Psoas muscle (tissue), 8 donors: ENCODE data around the gene AKT3. TPM values are rescaled to one million over a fixed set of nuclear protein-coding genes. Genes with fewer than 3 reads are reported as not detected.

ENCODE experiments used
- ATAC-seq, 4 donors: fragments of 200-7000 bp; cut with Tn5 transposase; one replicate each; pipeline ENCODE4 v1.9.1; 2020; ENCODE audit warnings: moderate library complexity in 3 of 4, mild to moderate bottlenecking in 2 of 4
- DNase-seq, 2 donors: peaks; one replicate each; pipeline ENCODE4 v3.0.0-alpha.2; 2020
- H3K27ac ChIP-seq: fragments of 200-600 bp; one replicate; pipeline ENCODE4 v1.8.0; 2022
- H3K27me3 ChIP-seq, 3 donors: fragments of 200-600 bp in 1 of 3; one replicate each; pipeline versions ENCODE4 v1.6.1 to v1.8.0; 2013 to 2022; ENCODE audit warnings: low read length in 2 of 3, mild to moderate bottlenecking in 2 of 3, moderate library complexity in 1 of 3; ENCODE audit not compliant: insufficient read depth in 3 of 3
- H3K36me3 ChIP-seq, 2 donors: fragments of 200-600 bp in 1 of 2; one replicate each; pipeline versions ENCODE4 v1.6.1 to v1.8.0; 2013 to 2022; ENCODE audit warnings: low read depth in 1 of 2, mild to moderate bottlenecking in 1 of 2, moderate library complexity in 1 of 2; ENCODE audit not compliant: insufficient read depth in 1 of 2
- H3K4me1 ChIP-seq: fragments of 200-600 bp; one replicate; pipeline ENCODE4 v1.8.0; 2022
- H3K4me3 ChIP-seq: fragments of 200-600 bp; one replicate; pipeline ENCODE4 v1.8.0; 2022; ENCODE audit warnings: mild to moderate bottlenecking
- H3K9me3 ChIP-seq: fragments of 200-600 bp; one replicate; pipeline ENCODE4 v1.8.0; 2022
- CTCF ChIP-seq: fragments of 200-600 bp; IDR thresholded peaks from one replicate; pipeline ENCODE4 v1.8.0; 2022; ENCODE audit warnings: antibody characterized with exemption
- WGBS, 3 donors: extraction: QIAGEN DNeasy Blood & Tissue Kit; methylation state at CpG; one replicate each; pipeline versions ENCODE4 v1.1.6 to v1.1.7; 2013; 5-methylcytosine and 5-hydroxymethylcytosine counted together
- intact Hi-C, 2 donors: fragments of 100-400 bp; cut with DNase I; formaldehyde crosslinking; loops; one replicate each; pipeline versions ENCODE4 v1.11.0 to v1.14.2; 2022
- long read RNA-seq, 2 donors: library from polyadenylated mRNA; unstranded; transcript quantifications; one replicate each; pipeline ENCODE4 v2.0.0, GENCODE V29; 2021
- polyA plus RNA-seq, 3 donors: library from polyadenylated mRNA; stranded (reverse); fragments of 200-250 nt; gene quantifications; one replicate each; pipeline ENCODE4 v1.2.3, GENCODE V29; 2013
- total RNA-seq, 4 donors: library from RNA; stranded (reverse); fragmentation: NEBNext Ultra II Directional in 2 of 4; extraction: Animal tissue kit (Norgen Biotek cat#: 25700) in 2 of 4; gene quantifications; one replicate each; pipeline versions ENCODE4 v1.2.1 to v1.2.4, GENCODE V29; 2021 to 2023
- donor health status: healthy with polysubstance abuse.
- donor health status: DM: no; HTN: no; CAD: no; lungs with moderate emphysema.
- donor health status: Bipolar disorder and iron deficiency.
- donor health status: healthy.
- donor health status: DM: yes; HTN: yes; CAD: no.
- donor health status: DM: no; HTN: no; CAD: no.
- donor health status: DM: no; HTN: no; CAD: no.
- donor health status: DM: yes; HTN: yes; CAD: no.

AKT3 gene
- total RNA-seq = 10 to 100 TPM in 3 of 4 donors, 1 to 10 TPM in 1; 9.8 to 25.1 (median 14.1) TPM
- 1 to 10 TPM; 3.3 to 3.7 (median 3.5) TPM for polyA plus RNA-seq
- long read RNA-seq, donor 1, partial matches to known transcripts = 0 of 2 reads
- long read RNA-seq, donor 1, other reads (novel, unspliced or antisense) = 2 of 2 reads
- long read RNA-seq, donor 2, partial matches to known transcripts = 1 of 1 reads
- long read RNA-seq, donor 2, other reads (novel, unspliced or antisense) = 0 of 1 reads

GRCh38 chr1:243850202-243850451, at the start of gene AKT3:
TSS of gene AKT3 (minus strand) at chr1:243850243. CDS start at chr1:243843170, 7,073 bp downstream.
- intact Hi-C loops = loop anchor here in 1 of 2 donors (5.0 to 10.0 kb wide), 2 partner anchors 192 to 425 kb away; no protein-coding TSS in a partner anchor
- DNase-seq (peak; percentile 79 to 88), ATAC-seq (peak; percentile 82 to 86 (median 84))
- Histone ChIP-seq H3K4me3 (peak within 1 kb of the TSS; percentile 86), H3K27me3 (no peaks in the 10 kb centered on the region), H3K27ac (peak within 1 kb of the TSS; percentile 92), H3K9me3 (no peaks in the 10 kb centered on the region), H3K36me3 (no peaks in the 10 kb centered on the region), H3K4me1 (peaks cover 2% of the 10 kb centered on the region)
- TF ChIP-seq CTCF = no peak
- 0 to 1% methylated on average over 4 to 27 of the region's 32 CpGs; no CpG with 5 or more reads in 1 of the 3 donors for WGBS, 3 donors

- intact Hi-C loops = no loop called here
- H3K4me3 ChIP-seq = no peak overlapping the region
Observed at GRCh38 chr1:243898278-243898677, 48.2 kb upstream of the AKT3 start.

GRCh38 chr1:243896313-243896712, 46.3 kb upstream of the AKT3 start:
- TF ChIP-seq CTCF = no peak
- DNase-seq (no peak), ATAC-seq (no peak)
- 68 to 72% (median 70%) methylated on average over 2 of the region's 2 CpGs for WGBS, 3 donors
- Histone ChIP-seq H3K36me3 (no peaks in the 10 kb centered on the region), H3K9me3 (no peaks in the 10 kb centered on the region), H3K4me3 (no peak overlapping the region), H3K4me1 (no peaks in the 10 kb centered on the region), H3K27me3 (peaks cover 0 to 5% (median 0%) of the 10 kb centered on the region in 3 donors), H3K27ac (no peak overlapping the region)
- intact Hi-C loops = no loop called here

More at GRCh38 chr1:243898278-243898677, 48.2 kb upstream of the AKT3 start:
- H3K36me3 ChIP-seq = no peaks in the 10 kb centered on the region
- no peaks in the 10 kb centered on the region for H3K4me1 ChIP-seq
- no peaks in the 10 kb centered on the region for H3K9me3 ChIP-seq
- WGBS, 3 donors = 79 to 88% (median 83%) methylated on average over 2 of the region's 2 CpGs
- DNase-seq (no peak), ATAC-seq (no peak)
- peaks cover 0 to 9% (median 0%) of the 10 kb centered on the region in 3 donors for H3K27me3 ChIP-seq
- no peak overlapping the region for H3K27ac ChIP-seq
- TF ChIP-seq CTCF = no peak

- intact Hi-C loops = no loop called here
- DNase-seq (no peak), ATAC-seq (no peak)
- Histone ChIP-seq H3K27ac (no peak overlapping the region), H3K4me1 (no peaks in the 10 kb centered on the region), H3K9me3 (no peaks in the 10 kb centered on the region), H3K27me3 (peaks cover 0 to 5% (median 0%) of the 10 kb centered on the region in 3 donors), H3K36me3 (no peaks in the 10 kb centered on the region), H3K4me3 (no peak overlapping the region)
- WGBS, 3 donors = 75 to 79% (median 75%) methylated on average over 3 of the region's 3 CpGs
- no peak for TF ChIP-seq CTCF
Observed at GRCh38 chr1:243892456-243892855, 42.4 kb upstream of the AKT3 start.

- TF ChIP-seq CTCF = no peak
- no peaks in the 10 kb centered on the region for H3K9me3 ChIP-seq
- DNase-seq (no peak), ATAC-seq (no peak)
- no peaks in the 10 kb centered on the region for H3K36me3 ChIP-seq
- H3K4me3 ChIP-seq = no peak overlapping the region
- intact Hi-C loops = no loop called here
- H3K4me1 ChIP-seq = no peaks in the 10 kb centered on the region
- H3K27me3 ChIP-seq = no peaks in the 10 kb centered on the region
- WGBS, 3 donors = 39 to 60% (median 41%) methylated on average over 2 of the region's 2 CpGs
- no peak overlapping the region for H3K27ac ChIP-seq
Observed at GRCh38 chr1:243890576-243890975, 40.5 kb upstream of the AKT3 start.
